WI38 (cell line): Measurements from ENCODE around the gene COX14.

Source experiments
- H3K4me3 ChIP-seq: 2 replicates; pipeline ENCODE4 v1.5.1; 2011; ENCODE audit warnings: low read depth, mild to moderate bottlenecking, control low read depth, low read length
- CTCF ChIP-seq: IDR thresholded peaks from 2 replicates; pipeline ENCODE4 v1.5.1; 2012; ENCODE audit warnings: low read depth, mild to moderate bottlenecking, control low read depth, low read length

The COX14 gene

GRCh38 chr12:50160643-50161042 is 48.6 kb downstream of the COX14 start:
- TF ChIP-seq CTCF, result no peak
- H3K4me3 ChIP-seq, result no peak overlapping the region

GRCh38 chr12:50162230-50162629 is 50.2 kb downstream of the COX14 start:
- TF ChIP-seq CTCF, result no peak
- no peak overlapping the region for H3K4me3 ChIP-seq

GRCh38 chr12:50164963-50165362 is 52.9 kb downstream of the COX14 start:
- no peak overlapping the region for H3K4me3 ChIP-seq
- no peak for TF ChIP-seq CTCF

GRCh38 chr12:50166799-50167048 is 54.7 kb downstream of the COX14 start:
- peak overlapping the region; percentile 69 for H3K4me3 ChIP-seq
- no peak for TF ChIP-seq CTCF

GRCh38 chr12:50167049-50167828 is 55.2 kb downstream of the COX14 start, which contains the start of gene CERS5:
Gene CERS5, minus strand, starts transcription at chr12:50167369. Its CDS starts 72 bp downstream, at chr12:50167297.
- TF ChIP-seq CTCF, result no peak
- H3K4me3 ChIP-seq, result peak within 1 kb of the TSS; percentile 69
